Testis (tissue), 2 donors: ENCODE data around the gene ERAL1.

Experiments
- POLR2A ChIP-seq: fragments of 450-650 bp; IDR thresholded peaks from one replicate; pipeline ENCODE4 v1.6.1; 2017; ENCODE audit warnings: antibody characterized with exemption, mild to moderate bottlenecking, moderate library complexity
- TF ChIP-seq, protein P1 (sequence below), 3 experiments: fragments of 450-650 bp in 2 of 3; fragments of 200-600 bp in 1 of 3; sonication (generic) in 1 of 3; IDR thresholded peaks; one replicate each; pipeline ENCODE4 v1.5.1; 2016 to 2019; ENCODE audit warnings: antibody characterized with exemption in 3 of 3, mild to moderate bottlenecking in 2 of 3, moderate library complexity in 1 of 3

DNA sequence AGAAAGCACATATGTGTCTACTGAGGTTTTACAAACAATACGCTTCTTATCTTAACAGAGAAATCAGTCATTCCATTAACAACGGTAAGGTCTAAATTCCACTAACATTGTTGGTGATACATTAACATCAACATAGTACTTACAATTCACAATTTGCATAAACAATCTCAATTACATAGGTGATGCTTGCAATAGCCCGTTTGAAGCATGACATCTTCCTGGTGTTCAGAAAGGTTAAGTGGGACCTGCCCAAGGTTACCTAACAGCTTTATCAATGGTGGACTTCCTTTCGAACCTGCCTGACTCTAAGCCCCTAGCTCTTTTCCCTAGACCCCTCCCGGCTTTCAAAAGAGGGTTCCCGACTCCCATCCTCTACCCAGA is 12.9 kb upstream of the ERAL1 start:
- TF ChIP-seq, protein P1, sequence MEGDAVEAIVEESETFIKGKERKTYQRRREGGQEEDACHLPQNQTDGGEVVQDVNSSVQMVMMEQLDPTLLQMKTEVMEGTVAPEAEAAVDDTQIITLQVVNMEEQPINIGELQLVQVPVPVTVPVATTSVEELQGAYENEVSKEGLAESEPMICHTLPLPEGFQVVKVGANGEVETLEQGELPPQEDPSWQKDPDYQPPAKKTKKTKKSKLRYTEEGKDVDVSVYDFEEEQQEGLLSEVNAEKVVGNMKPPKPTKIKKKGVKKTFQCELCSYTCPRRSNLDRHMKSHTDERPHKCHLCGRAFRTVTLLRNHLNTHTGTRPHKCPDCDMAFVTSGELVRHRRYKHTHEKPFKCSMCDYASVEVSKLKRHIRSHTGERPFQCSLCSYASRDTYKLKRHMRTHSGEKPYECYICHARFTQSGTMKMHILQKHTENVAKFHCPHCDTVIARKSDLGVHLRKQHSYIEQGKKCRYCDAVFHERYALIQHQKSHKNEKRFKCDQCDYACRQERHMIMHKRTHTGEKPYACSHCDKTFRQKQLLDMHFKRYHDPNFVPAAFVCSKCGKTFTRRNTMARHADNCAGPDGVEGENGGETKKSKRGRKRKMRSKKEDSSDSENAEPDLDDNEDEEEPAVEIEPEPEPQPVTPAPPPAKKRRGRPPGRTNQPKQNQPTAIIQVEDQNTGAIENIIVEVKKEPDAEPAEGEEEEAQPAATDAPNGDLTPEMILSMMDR (IDR thresholded peaks at IDR 0.05) = no peak
- no peak for TF ChIP-seq POLR2A
